B cell (primary cell): ENCODE data around the gene P2RY10.

ENCODE experiments used
- EZH2 ChIP-seq: IDR thresholded peaks from 2 replicates; pipeline ENCODE4 v1.6.1; 2012; ENCODE audit warnings: borderline replicate concordance, low read depth, mild to moderate bottlenecking, moderate library complexity, low read length; ENCODE audit not compliant: insufficient read depth, poor library complexity, severe bottlenecking
- TF ChIP-seq, protein P1 (sequence below): fragments of 200-600 bp; IDR thresholded peaks from one replicate; pipeline ENCODE4 v1.8.0; 2022; ENCODE audit warnings: antibody characterized with exemption, mild to moderate bottlenecking

DNA sequence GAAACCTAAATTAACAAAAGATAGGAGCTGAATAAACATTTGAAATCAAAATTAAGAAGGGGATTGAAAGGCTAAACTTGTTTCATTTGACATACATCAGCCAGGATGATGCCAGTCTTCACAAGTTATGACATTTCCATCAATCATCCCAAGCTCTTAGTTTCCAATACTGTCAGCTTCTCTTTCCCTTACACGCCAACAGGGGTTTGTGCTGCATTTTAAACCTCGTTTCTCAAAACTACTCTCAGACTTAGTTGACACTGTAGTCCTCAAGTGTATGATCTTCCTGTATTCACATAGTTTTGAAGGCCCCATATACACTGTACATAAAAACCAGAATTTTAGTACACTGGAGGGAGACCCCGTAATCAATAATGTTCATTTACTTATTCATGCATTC, 840 bp upstream of the P2RY10 start:
- TF ChIP-seq, protein P1, sequence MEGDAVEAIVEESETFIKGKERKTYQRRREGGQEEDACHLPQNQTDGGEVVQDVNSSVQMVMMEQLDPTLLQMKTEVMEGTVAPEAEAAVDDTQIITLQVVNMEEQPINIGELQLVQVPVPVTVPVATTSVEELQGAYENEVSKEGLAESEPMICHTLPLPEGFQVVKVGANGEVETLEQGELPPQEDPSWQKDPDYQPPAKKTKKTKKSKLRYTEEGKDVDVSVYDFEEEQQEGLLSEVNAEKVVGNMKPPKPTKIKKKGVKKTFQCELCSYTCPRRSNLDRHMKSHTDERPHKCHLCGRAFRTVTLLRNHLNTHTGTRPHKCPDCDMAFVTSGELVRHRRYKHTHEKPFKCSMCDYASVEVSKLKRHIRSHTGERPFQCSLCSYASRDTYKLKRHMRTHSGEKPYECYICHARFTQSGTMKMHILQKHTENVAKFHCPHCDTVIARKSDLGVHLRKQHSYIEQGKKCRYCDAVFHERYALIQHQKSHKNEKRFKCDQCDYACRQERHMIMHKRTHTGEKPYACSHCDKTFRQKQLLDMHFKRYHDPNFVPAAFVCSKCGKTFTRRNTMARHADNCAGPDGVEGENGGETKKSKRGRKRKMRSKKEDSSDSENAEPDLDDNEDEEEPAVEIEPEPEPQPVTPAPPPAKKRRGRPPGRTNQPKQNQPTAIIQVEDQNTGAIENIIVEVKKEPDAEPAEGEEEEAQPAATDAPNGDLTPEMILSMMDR, result no peak
- TF ChIP-seq EZH2, result no peak
